Parathyroid adenoma (tissue), 2 donors: Measurements from ENCODE around the gene PPP1R14B.

Source experiments
- H2AFZ ChIP-seq: fragments of 300-600 bp; sonication (generic); one replicate; pipeline ENCODE4 v1.7.0; 2017; ENCODE audit warnings: antibody characterized with exemption, mild to moderate bottlenecking
- H3K27ac ChIP-seq: fragments of 300-600 bp; sonication (generic); one replicate; pipeline ENCODE4 v1.7.0; 2017
- H3K27me3 ChIP-seq: fragments of 300-600 bp; sonication (generic); one replicate; pipeline ENCODE4 v1.7.0; 2017; ENCODE audit warnings: low read length; ENCODE audit not compliant: control insufficient read depth, insufficient read depth
- H3K36me3 ChIP-seq: fragments of 300-600 bp; sonication (generic); one replicate; pipeline ENCODE4 v1.7.0; 2017; ENCODE audit warnings: low read length; ENCODE audit not compliant: control insufficient read depth, insufficient read depth
- H3K4me1 ChIP-seq: fragments of 300-600 bp; sonication (generic); one replicate; pipeline ENCODE4 v1.7.0; 2017; ENCODE audit warnings: control low read depth
- H3K4me2 ChIP-seq: fragments of 300-600 bp; sonication (generic); one replicate; pipeline ENCODE4 v1.7.0; 2017; ENCODE audit warnings: low read length
- H3K4me3 ChIP-seq: fragments of 300-600 bp; sonication (generic); one replicate; pipeline ENCODE4 v1.7.0; 2017; ENCODE audit warnings: low read depth, low read length
- H3K79me2 ChIP-seq: fragments of 300-600 bp; sonication (generic); one replicate; pipeline ENCODE4 v1.7.0; 2017; ENCODE audit warnings: control low read depth
- H3K9ac ChIP-seq: fragments of 300-600 bp; sonication (generic); one replicate; pipeline ENCODE4 v1.7.0; 2017; ENCODE audit warnings: mild to moderate bottlenecking
- H3K9me3 ChIP-seq: fragments of 300-600 bp; sonication (generic); one replicate; pipeline ENCODE4 v1.7.0; 2017; ENCODE audit warnings: low read length; ENCODE audit not compliant: control insufficient read depth
- CTCF ChIP-seq: fragments of 300-600 bp; sonication (generic); IDR thresholded peaks from one replicate; pipeline ENCODE4 v1.7.0; 2017; ENCODE audit warnings: antibody characterized with exemption, mild to moderate bottlenecking
- donor health status: primary hyperparathyroidism.

PPP1R14B gene

GRCh38 chr11:64292460-64293254 is 45.9 kb upstream of the PPP1R14B start:
- H3K4me2 ChIP-seq, result no peak overlapping the region
- no peaks in the 10 kb centered on the region for H3K9me3 ChIP-seq
- H3K79me2 ChIP-seq, result no peaks in the 10 kb centered on the region
- no peak for TF ChIP-seq CTCF
- no peak overlapping the region for H3K9ac ChIP-seq
- H3K4me1 ChIP-seq, result no peaks in the 10 kb centered on the region
- no peak overlapping the region for H3K27ac ChIP-seq
- H2AFZ ChIP-seq, result no peak overlapping the region
- no peak overlapping the region for H3K4me3 ChIP-seq
- H3K27me3 ChIP-seq, result no peaks in the 10 kb centered on the region
- H3K36me3 ChIP-seq, result no peaks in the 10 kb centered on the region

GRCh38 chr11:64291752-64292459 is 45.2 kb upstream of the PPP1R14B start:
- Histone ChIP-seq H3K27me3 (no peaks in the 10 kb centered on the region), H3K27ac (no peak overlapping the region), H3K4me1 (no peaks in the 10 kb centered on the region)

GRCh38 chr11:64291262-64291751 is 44.6 kb upstream of the PPP1R14B start, which contains the start of gene KCNK4:
Gene KCNK4 (plus strand): TSS chr11:64291302. CDS start chr11:64293019, 1,717 bp downstream.
- Histone ChIP-seq H3K4me1 (peaks cover 2% of the 10 kb centered on the region), H3K4me2 (no peak within 1 kb of the TSS), H3K9me3 (no peaks in the 10 kb centered on the region), H3K27ac (no peak within 1 kb of the TSS), H3K9ac (no peak within 1 kb of the TSS), H2AFZ (no peak within 1 kb of the TSS), H3K36me3 (no peaks in the 10 kb centered on the region), H3K79me2 (no peaks in the 10 kb centered on the region), H3K4me3 (no peak within 1 kb of the TSS), H3K27me3 (no peaks in the 10 kb centered on the region)
- TF ChIP-seq CTCF, result no peak

More at GRCh38 chr11:64291752-64292459, 45.2 kb upstream of the PPP1R14B start:
- Histone ChIP-seq H2AFZ (no peak overlapping the region), H3K36me3 (no peaks in the 10 kb centered on the region), H3K9ac (no peak overlapping the region), H3K79me2 (no peaks in the 10 kb centered on the region), H3K9me3 (no peaks in the 10 kb centered on the region), H3K4me3 (no peak overlapping the region), H3K4me2 (no peak overlapping the region)
- TF ChIP-seq CTCF, result no peak

GRCh38 chr11:64290352-64291261 is 43.9 kb upstream of the PPP1R14B start:
- TF ChIP-seq CTCF, result no peak
- H3K27me3 ChIP-seq, result no peaks in the 10 kb centered on the region
- no peak overlapping the region for H3K9ac ChIP-seq

More at GRCh38 chr11:64290352-64291261, 43.9 kb upstream of the PPP1R14B start:
- Histone ChIP-seq H3K4me2 (no peak overlapping the region), H3K79me2 (no peaks in the 10 kb centered on the region), H3K36me3 (no peaks in the 10 kb centered on the region), H3K9me3 (no peaks in the 10 kb centered on the region), H3K27ac (no peak overlapping the region), H3K4me3 (no peak overlapping the region), H2AFZ (no peak overlapping the region), H3K4me1 (peaks cover 2% of the 10 kb centered on the region)
